GM19035 (cell line): Measurements from ENCODE around the gene DAGLA.

ENCODE experiments used
- ATAC-seq: cut with Tn5 transposase; IDR thresholded peaks from one replicate; pipeline ENCODE4 v1.9.1; 2021; ENCODE audit not compliant: unreplicated experiment

Gene DAGLA

DNA sequence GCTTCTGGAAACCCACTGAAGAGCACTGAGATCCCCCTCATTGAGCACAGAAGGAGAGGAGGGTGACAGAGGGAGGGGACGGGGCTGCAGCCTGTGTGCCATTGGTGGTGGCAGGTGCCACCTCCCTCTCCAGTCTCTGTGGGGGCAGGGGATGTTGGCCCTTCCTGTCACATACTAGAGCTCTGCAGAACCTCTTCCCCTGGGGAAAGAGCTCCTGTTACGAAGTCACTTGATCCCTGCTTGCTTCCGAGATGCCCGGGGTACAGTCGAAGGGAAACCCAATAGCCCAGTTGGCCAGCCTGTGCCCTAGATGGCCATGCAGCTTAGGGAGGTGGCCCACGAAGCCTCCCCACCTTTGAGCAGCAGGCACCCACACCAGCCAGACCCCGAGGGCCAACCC, 29.4 kb downstream of the DAGLA start:
- ATAC-seq, result no peak

DNA sequence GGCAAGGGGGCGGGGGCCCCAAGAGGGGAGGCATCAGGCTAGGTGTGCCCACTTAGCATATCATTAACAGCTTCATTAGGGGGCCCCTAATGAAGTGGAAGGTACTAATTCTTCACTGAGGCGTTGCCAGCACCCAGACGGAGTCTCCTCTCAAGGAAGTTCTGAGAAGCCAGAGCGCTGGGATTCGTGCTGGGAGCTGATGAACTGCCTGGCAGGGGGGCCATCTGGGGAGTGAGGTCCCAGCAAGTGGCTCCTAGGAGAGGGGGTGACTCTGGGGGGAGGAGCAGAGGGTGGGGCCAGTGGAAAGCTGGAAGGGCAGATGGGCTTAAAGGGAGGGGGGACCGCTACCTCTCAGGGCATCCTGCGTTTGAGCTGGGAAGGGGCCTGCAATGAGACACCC, 29.8 kb downstream of the DAGLA start:
- ATAC-seq, result no peak

DNA sequence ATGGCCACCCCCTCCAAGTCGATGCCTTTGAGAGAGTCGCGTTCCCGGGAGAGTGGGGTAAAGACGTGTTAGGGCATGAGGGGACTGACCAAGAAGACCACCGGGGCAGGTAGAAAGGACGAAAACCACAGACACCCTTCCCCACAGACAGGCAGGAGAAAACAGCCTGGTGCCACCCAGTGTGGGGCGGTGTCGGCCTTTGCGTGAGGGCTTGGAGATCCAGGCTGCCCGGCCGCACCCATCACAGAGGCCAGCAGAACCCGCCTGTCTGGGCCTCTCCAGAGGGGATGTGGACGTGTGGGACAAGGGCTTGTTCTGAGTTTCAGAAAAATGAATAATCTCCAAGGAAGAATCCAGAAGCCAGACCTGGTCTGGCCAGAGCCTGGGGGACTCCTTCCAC, 30.8 kb downstream of the DAGLA start:
- ATAC-seq, result no peak

DNA sequence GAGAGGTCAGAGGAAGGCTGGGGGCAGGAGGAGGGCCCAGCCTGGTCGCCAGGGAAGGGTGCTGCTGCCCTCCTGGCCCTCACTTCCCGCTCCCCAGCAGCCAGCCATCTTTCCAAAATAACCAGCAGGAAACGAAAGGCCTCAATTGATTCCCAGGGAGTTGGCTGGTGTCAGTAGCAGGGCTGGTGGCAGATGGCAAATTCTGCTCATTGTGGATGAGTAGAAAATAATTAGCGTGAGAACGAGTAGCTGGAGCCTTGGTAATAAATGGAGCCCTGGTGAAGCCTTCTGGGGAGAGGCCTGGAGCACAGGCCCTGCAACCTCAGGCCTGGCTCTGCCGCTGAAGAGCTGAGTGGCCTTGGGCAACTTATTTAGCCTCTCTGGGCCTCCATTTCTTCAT, 31.3 kb downstream of the DAGLA start:
- ATAC-seq, result no peak

DNA sequence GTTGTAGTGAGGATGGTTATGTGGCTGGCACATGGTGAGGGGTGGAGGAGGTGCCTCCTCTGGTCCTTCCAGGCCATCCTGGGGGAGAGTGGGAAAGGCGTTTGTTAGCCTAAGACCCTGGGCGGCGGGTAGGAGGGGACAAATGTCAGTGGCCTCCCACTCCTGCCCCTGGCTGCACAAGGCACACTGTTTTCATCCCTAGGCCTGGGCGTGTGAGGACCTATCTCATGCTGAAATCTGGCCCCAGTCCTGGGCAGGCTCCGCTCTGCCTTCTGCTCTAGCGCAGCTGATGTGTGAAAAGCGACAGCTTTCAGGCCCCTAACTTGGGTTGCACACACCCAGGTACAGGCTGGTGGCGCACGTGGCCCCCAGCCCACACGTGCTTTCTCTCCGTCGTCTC, 32.1 kb downstream of the DAGLA start:
- ATAC-seq, result no peak

DNA sequence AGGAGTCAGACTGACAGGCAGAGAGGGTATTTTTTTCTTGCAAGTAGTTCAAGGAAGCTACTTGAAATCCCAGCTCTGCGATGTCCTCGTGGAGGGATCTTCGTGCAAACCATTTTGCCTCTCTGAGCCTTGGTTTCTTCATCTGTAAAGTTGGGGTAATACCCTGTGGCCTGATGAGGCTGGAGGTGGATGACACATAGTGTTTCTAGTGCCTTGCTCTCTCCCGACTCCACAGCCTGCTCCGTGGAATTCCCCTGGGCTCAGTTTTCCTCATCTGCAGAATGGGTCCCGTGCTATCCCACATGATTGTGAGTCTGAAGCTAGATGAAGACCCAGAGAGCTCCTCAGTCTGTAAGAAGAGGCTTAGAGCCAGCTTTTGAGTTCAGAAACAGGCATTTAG, 32.7 kb downstream of the DAGLA start:
- no peak for ATAC-seq

DNA sequence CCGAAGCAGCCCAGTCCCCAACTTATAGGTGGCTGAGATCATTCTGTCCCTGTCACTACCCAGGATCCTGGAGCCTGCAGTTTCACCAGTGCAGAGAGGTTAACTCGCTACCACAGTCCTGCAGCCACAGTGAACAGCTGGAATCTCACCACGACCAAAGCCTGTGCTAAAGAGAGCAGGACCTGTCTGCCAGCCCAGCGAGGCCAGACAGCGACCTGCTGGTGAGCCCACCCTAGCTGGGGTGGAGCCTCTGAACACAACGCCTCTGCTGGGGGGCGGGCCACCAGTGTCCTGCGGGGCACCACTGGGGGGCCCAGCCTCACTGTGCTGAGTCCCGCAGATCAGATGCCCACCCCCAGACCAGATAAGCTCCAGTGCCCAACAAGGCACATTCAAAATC, 33.3 kb downstream of the DAGLA start:
- ATAC-seq, result no peak

DNA sequence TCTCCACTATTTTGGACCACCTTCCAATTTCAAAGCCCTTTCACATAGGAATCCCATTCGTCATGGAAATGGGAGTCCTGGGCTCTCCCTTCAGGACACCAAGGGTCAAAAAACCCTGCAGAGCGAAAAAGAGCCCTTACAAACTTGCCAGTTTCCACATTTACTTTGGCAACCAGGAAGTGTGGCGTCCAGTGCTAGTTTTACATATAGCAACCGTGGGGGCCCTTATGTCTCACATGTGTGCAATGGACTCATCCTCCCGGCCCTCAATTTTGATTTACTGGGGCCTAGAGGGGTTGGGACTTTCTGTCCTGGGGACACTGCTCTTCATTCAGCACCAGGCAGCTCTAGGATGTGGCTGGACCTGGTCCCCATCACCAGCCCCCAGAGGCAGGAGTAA, 33.7 kb downstream of the DAGLA start:
- no peak for ATAC-seq

DNA sequence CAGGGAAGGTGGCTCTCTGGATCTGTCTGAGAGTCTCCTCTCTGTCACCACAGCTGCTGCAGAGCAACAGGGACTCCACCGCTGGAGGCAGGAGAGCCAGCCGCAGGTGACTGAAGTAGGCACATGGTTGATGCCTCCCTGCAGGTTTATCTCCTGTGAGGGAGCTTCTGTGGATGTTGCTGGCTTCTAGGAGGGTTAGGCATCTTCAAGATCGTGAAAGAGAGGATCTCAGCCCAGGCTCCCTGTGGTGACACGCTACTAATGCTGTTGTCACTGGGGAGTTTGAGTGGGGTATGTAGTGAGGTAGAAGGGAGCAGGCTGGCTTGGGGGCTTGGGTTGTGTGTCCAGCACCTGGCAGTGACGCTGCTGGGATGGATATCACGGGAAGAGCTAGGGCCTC, 34.1 kb downstream of the DAGLA start:
- no peak for ATAC-seq

DNA sequence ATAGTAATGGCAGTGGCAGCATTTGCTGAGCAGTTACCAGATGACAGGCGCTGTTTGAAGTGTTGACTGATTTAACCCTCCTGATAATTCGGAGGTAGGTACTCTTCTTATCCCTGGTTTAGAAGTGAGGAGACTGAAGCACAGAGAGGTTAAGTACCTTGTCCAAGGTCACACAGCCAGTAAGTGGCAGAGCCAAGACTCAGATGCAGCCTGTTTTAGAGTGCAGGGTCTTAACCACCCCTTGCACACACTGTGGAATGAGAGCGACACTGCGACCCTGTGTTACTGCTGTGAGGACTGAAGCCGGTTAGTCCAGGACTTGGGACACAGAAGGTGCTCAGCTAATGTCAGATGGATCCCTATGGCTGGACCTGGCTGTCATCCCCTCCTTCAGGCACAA, 34.7 kb downstream of the DAGLA start:
- ATAC-seq, result no peak

DNA sequence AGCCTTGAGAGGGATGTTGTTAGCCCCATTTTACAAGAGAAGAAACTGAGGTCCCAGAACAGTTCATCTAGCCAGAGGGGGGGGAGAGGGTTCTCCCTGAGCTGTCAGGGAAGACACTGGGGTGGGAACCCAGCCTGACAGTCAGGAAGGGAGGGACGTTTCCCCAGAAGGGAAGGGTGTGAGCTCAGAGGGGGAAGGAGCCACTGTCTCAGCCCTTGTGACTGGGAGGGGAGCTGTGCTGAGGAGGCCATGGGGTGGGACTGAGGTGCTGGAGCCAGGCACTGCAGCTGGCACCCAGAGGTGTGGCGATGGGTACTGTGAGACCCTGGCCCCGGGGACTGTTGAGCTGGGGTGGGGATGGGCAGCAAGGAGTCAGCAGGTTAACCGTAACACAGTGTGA, 35.7 kb downstream of the DAGLA start:
- ATAC-seq, result no peak

DNA sequence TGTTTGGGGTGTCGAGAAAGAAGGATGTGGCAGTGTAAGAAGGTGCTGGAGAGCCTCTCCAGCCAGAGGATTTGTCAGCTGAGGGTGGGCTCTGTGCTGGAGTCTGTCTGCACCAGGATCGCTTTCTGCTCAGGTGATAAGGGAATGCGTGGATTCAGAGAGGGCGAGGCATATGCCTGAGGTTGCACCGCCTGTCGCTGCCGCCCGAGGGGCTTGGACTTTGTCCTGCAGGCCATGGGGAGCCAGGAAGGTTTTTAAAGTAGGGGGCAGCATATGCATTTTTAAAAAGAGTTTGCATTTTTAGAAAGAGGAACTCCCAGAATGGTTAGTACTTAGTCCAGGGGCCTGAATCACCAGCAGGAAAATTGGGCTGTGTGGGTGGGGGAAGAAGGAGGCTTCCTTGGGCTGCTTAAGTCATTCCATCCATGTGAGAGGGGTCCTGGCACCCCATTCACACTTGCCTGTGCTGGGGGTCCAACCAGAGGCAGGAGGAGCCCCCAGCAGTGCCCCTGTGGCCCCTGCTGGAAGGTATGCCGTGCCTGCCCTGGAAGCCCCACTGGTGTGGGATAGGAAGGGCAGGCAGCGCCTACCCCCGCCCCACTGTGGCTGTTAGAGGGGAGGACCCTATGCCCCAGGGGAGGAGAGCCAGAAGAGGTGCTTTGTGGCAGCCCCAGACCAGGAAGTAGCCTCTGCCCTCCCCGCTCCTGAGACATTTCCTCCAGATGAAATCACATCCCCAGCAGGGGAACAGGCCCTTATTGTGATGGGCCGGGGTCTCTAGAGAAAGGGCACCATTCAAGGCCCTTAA, 36.5 kb downstream of the DAGLA start:
- ATAC-seq, result no peak

DNA sequence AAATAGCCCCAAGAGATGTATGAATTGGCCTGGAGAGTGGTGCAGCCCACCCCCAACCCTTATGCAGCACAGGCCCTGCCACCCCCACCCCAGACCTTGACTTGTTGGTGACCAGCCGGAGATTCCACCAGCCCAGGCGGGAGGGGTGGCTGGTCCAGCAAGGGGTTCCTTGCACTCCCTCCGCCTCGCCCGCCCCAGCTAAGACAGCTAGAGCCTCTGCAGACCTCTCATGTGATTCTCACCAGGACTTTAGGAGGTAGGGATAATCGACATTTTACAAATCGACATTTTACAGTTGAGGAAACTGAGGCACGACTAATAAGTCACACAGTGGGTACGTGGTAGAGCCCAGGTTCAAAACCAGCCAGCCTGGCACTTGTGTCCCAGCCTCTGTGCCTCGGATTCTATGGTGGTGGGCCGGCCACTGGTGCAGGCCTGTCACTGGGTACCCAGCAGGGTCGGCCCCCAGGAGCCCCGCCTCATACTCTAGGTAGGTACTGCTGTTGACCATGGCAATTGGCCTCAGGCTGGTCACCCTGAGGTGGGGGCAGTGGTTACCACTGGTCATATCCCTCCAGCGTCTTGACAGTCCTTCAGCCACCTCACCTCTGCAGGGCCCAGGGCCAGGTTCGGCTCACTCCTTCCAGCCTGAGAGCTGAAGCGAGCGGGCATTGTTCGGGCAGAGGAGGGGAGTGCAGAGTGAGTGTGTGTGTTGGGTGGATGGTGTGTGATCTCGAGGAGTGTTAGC, 37.3 kb downstream of the DAGLA start:
- ATAC-seq, result no peak

DNA sequence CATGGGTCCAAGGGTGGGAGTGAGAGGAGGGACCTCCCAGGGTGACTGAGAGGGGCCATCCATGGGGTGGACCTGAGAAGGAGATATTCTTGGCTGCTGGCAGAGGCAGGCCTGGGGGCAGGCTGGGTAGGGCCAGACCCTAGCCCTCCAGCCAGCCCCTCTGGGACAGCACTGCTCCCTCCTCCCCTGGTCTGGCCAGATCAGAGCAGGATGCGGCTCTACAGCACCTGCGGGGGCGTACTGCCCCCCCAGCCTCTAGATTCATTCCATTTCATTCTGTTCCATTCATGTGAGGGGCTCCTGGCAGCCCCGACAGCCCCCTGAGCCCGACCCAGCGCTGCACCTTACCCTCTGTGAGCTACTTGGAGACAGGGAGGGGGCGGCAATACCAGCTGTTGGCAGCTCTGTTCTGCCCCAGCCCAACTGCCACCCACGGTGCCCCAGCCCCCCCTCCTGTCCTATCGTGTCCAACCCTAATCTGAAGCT, 37.9 kb downstream of the DAGLA start:
- no peak for ATAC-seq

DNA sequence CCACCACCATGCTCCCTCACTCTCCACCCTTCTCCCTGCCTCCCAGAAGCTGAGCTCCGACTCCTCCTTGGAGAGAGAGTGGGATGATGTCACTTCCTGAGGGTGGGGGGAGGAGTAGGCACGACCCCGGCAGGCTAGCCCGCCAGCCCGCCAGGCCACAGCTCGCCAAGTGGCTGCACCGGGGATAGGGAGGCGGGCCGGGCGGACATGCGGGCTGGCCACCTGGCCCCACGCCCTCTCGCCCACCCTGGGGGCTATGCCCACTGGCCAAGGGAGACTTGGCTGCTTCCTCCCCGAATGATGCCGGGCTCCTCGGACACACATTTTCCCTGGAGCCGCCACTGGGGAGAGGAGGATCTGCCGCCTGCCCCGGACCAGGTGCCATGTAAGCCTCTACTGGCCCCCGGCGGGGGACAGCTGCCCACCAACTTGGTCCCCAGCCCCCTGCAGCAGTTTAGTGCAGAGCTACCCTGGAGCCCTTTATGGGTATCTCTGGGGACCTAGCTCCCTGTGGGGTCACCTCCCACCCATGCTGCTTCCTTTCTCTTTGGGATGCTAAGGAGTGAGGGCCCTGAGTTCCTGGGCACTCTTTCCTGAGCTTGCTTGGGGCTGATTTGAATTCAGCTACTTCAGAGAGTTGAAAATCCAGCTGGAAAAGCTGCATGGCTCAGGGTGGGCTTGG, 38.6 kb downstream of the DAGLA start:
- ATAC-seq, result no peak

DNA sequence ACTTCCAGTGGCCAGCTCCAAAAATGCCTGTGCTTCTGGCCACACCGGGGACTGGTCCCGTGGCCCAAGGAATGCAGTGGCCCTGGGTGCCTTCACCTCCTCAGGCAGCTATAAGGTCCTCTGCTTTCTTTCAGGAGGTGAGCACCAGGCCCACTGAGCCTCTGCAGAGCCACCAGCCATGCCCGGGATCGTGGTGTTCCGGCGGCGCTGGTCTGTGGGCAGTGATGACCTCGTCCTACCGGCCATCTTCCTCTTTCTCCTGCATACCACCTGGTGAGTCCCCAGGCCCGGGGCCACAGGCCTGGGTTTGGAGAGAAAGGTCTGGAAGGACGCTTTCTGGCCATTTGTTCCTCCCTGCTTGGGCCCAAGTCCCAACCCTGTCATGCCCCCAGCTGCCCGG, 39.8 kb downstream of the DAGLA start:
- no peak for ATAC-seq

DNA sequence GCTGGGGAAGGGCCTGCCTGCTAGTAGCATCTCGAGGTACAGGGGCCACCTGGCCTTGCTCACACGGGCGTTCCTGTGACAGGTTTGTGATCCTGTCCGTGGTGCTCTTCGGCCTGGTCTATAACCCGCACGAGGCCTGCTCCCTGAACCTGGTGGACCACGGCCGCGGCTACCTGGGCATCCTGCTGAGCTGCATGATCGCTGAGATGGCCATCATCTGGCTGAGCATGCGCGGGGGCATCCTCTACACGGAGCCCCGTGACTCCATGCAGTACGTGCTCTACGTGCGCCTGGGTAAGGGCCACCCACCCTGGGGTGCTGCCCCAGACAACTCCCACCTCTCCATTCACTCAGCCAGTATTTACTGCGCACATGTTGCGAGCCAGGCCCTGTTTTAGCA, 40.4 kb downstream of the DAGLA start:
- ATAC-seq, result no peak

DNA sequence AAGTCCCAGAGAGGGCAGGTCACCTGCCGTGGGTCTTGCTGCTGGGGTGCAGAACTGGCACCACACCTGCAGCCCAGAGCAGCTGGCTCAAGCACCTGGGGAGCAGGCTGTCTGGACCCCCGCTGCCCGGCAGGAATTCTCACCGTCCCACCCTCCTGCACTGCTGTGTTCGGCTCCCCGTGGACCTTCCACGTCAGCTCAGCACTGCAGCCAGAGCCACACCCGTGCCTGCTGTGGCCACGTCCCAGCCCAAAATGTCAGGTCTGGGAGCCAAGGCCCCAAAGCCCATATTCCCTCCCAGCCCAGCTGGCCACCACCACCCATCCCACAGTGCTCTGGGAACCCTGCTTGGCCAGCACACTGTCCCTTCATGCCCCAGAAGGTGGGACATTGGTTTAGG, 44.2 kb downstream of the DAGLA start:
- no peak for ATAC-seq

DNA sequence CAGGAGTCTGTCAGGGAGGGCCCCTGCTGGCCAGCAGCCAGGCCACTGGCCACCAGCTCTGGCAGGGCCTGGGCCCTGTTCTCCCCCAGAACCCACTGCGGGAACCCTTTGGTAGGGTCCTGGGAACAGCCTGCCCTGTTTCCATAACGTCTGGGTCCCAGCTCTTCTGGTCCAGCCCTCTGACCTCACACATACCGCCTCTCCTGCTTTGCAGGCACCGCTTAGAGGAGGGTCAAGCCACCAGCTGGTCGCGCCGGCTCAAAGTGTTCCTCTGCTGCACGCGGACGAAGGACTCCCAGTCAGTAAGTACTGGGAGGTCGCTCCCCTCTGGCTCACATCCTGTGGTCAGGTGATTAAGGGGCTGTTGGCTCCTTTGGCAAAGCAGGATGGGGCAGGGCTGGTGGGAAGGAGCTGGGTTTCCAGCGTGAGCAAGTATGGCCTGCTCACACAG, 45.6 kb downstream of the DAGLA start:
- no peak for ATAC-seq

DNA sequence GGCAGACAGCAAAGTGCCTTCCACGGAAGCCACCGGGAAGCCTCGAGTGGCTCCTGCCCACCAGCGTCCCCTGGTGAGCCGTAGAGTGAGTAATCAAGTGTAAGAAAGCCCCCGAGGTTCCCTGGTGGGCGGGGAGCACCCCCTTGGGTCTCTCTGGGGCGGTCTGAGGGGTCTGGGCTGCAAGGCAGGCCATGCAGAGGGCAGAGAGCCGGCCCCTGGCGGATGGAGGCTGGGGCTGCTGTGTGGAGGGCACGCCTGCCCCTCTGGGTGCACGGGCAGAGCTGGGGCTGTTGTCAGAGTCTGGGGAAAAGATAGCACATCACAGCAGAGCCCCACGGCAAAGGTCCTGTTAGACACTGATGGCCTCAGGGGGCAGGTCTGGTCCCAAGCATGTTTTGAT, 46.6 kb downstream of the DAGLA start:
- ATAC-seq, result no peak

DNA sequence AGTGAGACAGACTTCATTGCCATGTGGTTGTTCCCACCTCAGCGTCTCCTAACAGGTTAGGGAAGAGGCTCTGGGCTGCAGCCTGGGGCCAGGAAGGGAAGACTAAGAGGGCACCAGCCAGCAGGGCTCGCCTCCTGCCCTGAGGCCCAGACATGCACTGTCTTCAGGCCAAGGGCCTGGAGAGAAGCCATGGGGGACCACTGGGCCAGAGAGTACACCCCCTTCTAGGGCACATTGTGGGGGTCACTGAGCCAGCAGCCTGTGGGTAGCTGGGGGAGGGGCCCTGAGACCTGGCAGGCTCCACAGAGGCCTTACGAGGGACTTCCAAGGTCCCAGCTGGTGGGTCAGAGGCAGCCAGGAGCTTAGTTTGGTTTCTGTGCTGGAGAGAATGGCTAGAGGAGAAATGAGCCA, 47.2 kb downstream of the DAGLA start:
- no peak for ATAC-seq
